ENCODE results near the gene TBC1D24. TPM values are rescaled to one million over a fixed set of nuclear protein-coding genes. Genes with fewer than 3 reads are reported as not detected.

TBC1D24 gene
- total and polyA plus RNA-seq, 9 of the 15 experiments (the other 6 are each of a cell fraction or from before 2014, with no cell fraction given) = 1.7 to 22.6 (median 7.2) TPM

GRCh38 chr16:2474877-2475412, at the start of gene TBC1D24 (continued):
- no peak for TF ChIP-seq ZBTB34 (CRISPR knock-in tag; IDR thresholded peaks at IDR 0.05)
- no peak for TF ChIP-seq RBM15 (IDR thresholded peaks at IDR 0.05; ENCODE audit: insufficient read depth, low read length)
- no peak for TF ChIP-seq TSHZ1 (CRISPR knock-in tag; IDR thresholded peaks at IDR 0.05)
- no peak for TF ChIP-seq KDM5B (IDR thresholded peaks at IDR 0.05; ENCODE audit: insufficient replicate concordance, low read depth, low read length)
- TF ChIP-seq TGIF2 (CRISPR knock-in tag; IDR thresholded peaks at IDR 0.05) = no peak
- TF ChIP-seq ZNF253 (CRISPR knock-in tag; conservative IDR thresholded peaks at IDR 0.05) = no peak
- TF ChIP-seq CEBPB (tag; IDR thresholded peaks at IDR 0.05) = no peak
- no peak for TF ChIP-seq BRD9 (IDR thresholded peaks at IDR 0.05; ENCODE audit: low read depth, partially characterized antibody)
- no peak for TF ChIP-seq NCOA4 (IDR thresholded peaks at IDR 0.05; ENCODE audit: partially characterized antibody)
- no peak for TF ChIP-seq U2AF1 (optimal IDR thresholded peaks at IDR 0.05; ENCODE audit: low read depth, low read length)
- TF ChIP-seq ZNF140 (CRISPR knock-in tag; IDR thresholded peaks at IDR 0.05) = no peak
- no peak for TF ChIP-seq CCAR2 (IDR thresholded peaks at IDR 0.05; ENCODE audit: low read depth, low read length)
- no peak for TF ChIP-seq RFX1 (IDR thresholded peaks at IDR 0.05)
- no peak for TF ChIP-seq LCOR (CRISPR knock-in tag; IDR thresholded peaks at IDR 0.05)
- no peak for TF ChIP-seq HCFC1 (IDR thresholded peaks at IDR 0.05; ENCODE audit: low read depth, low read length)
- no peak for TF ChIP-seq PCBP2 (IDR thresholded peaks at IDR 0.05; ENCODE audit: low read depth, low read length, poor library complexity, severe bottlenecking)
- no peak for TF ChIP-seq CUX1 (CRISPR knock-in tag; IDR thresholded peaks at IDR 0.05)
- no peak for TF ChIP-seq HDAC3 (IDR thresholded peaks at IDR 0.05; ENCODE audit: borderline replicate concordance, partially characterized antibody)
- peak; percentile 3; the same call in 1 of the 2 replicates for TF ChIP-seq ZFX (CRISPR knock-in tag; IDR thresholded peaks at IDR 0.05)
